RWPE1 (cell line): ENCODE data around the gene IFT122.

Experiments used
- CTCF ChIA-PET: fragments of 350-600 bp; sonication (Branson Sonifier 250); formaldehyde crosslinking; extraction: SDS; loops from one replicate; lab custom pipeline; 2021; lab: Yijun Ruan, JAX
- POLR2A ChIA-PET: fragments of 400-600 bp; formaldehyde crosslinking; extraction: SDS; loops from one replicate; lab custom pipeline; 2020; ENCODE audit warnings: antibody characterized with exemption; ENCODE audit not compliant: low non-redundant PET; lab: Yijun Ruan, JAX
- DNase-seq: peaks from one replicate; pipeline ENCODE4 v3.0.0; 2012; ENCODE audit warnings: low spot score
- H3K27ac ChIP-seq: fragments of 450-650 bp; 2 replicates; pipeline ENCODE4 v1.5.1; 2017
- CTCF ChIP-seq: fragments of 450-650 bp; conservative IDR thresholded peaks from 2 replicates; pipeline ENCODE4 v1.5.1; 2017; ENCODE audit warnings: low read depth, mild to moderate bottlenecking

Gene IFT122

GRCh38 chr3:129428007-129428375 lies 12.0 kb upstream of the IFT122 start:
- H3K27ac ChIP-seq, result no peak overlapping the region
- ChIA-PET POLR2A (no interaction called here), CTCF (interaction anchor here (0.9 kb wide), 1 partner anchor 30 kb away, joined by 3 read pairs; no protein-coding TSS in a partner anchor)
- no peak for TF ChIP-seq CTCF
- DNase-seq, result no peak

GRCh38 chr3:129428376-129429079 lies 11.5 kb upstream of the IFT122 start, which contains the start of gene EFCAB12:
Gene EFCAB12, minus strand, starts transcription at chr3:129428636. Its CDS starts 148 bp downstream, at chr3:129428488.
- ChIA-PET POLR2A (no interaction called here), CTCF (interaction anchor here (0.9 kb wide), 1 partner anchor 30 kb away, joined by 3 read pairs; no protein-coding TSS in a partner anchor)

GRCh38 chr3:129429080-129429451 lies 11.0 kb upstream of the IFT122 start:
- no peak for TF ChIP-seq CTCF
- H3K27ac ChIP-seq, result peak overlapping the region; percentile 68
- DNase-seq, result no peak
- ChIA-PET CTCF (interaction anchor here (0.7 kb wide), 1 partner anchor 378 kb away, joined by 3 read pairs; no protein-coding TSS in a partner anchor), POLR2A (no interaction called here)

More at GRCh38 chr3:129428376-129429079, 11.5 kb upstream of the IFT122 start, which contains the start of gene EFCAB12:
- no peak for TF ChIP-seq CTCF
- peak within 1 kb of the TSS; percentile 68 for H3K27ac ChIP-seq
- peak; percentile 95 for DNase-seq

- DNase-seq, result no peak
- POLR2A ChIA-PET, result no interaction called here
- H3K27ac ChIP-seq, result peak overlapping the region; percentile 54
Measured at GRCh38 chr3:129429602-129430001, 10.4 kb upstream of the IFT122 start.

GRCh38 chr3:129432036-129432435 lies 8.0 kb upstream of the IFT122 start:
- no peak for DNase-seq
- TF ChIP-seq CTCF, result no peak
- POLR2A ChIA-PET, result no interaction called here
- H3K27ac ChIP-seq, result no peak overlapping the region
- CTCF ChIA-PET, result interaction anchor here (0.6 kb wide), 1 partner anchor 948 kb away, joined by 3 read pairs; no protein-coding TSS in a partner anchor

More at GRCh38 chr3:129429602-129430001, 10.4 kb upstream of the IFT122 start:
- CTCF ChIA-PET, result interaction anchor here (0.7 kb wide), 1 partner anchor 377 kb away, joined by 3 read pairs; no protein-coding TSS in a partner anchor
- TF ChIP-seq CTCF, result no peak

- ChIA-PET CTCF (interaction anchor here (0.6 kb wide), 1 partner anchor 949 kb away, joined by 3 read pairs; no protein-coding TSS in a partner anchor), POLR2A (no interaction called here)
- no peak for TF ChIP-seq CTCF
- DNase-seq, result no peak
- no peak overlapping the region for H3K27ac ChIP-seq
Measured at GRCh38 chr3:129432671-129433070, 7.4 kb upstream of the IFT122 start.
